Esophagus squamous epithelium (tissue), 5 donors: Measurements from ENCODE around the gene ALOX5. TPM values are rescaled to one million over a fixed set of nuclear protein-coding genes. Genes with fewer than 3 reads are reported as not detected.

ENCODE experiments used
- DNase-seq: peaks from one replicate; lab custom pipeline; 2025; lab: John Stamatoyannopoulos, UW
- H3K27ac ChIP-seq, 4 donors: fragments of 200-600 bp; sonication (generic); one replicate each; pipeline ENCODE4 v1.5.1; 2016 to 2019; ENCODE audit warnings: mild to moderate bottlenecking in 1 of 4
- H3K27me3 ChIP-seq, 4 donors: fragments of 200-600 bp; sonication (generic); 1 replicate in 3 of 4; 2 replicates in 1 of 4; pipeline versions ENCODE4 v1.5.1 to v1.6.0; 2017 to 2021; ENCODE audit warnings: antibody characterized with exemption in 1 of 4
- H3K36me3 ChIP-seq, 3 donors: fragments of 200-600 bp; sonication (generic); one replicate each; pipeline ENCODE4 v1.5.1; 2016 to 2019
- H3K4me1 ChIP-seq, 3 donors: fragments of 200-600 bp; sonication (generic); one replicate each; pipeline ENCODE4 v1.5.1; 2017 to 2019
- H3K4me3 ChIP-seq, 4 donors: fragments of 200-600 bp; sonication (generic); 1 replicate in 3 of 4; 2 replicates in 1 of 4; pipeline ENCODE4 v1.5.1; 2016 to 2019; ENCODE audit warnings: mild to moderate bottlenecking in 2 of 4, moderate library complexity in 1 of 4
- H3K9me3 ChIP-seq, 3 donors: fragments of 200-600 bp; sonication (generic); one replicate each; pipeline ENCODE4 v1.5.1; 2016 to 2019
- CTCF ChIP-seq, 6 experiments: fragments of 450-650 bp in 4 of 6; fragments of 200-600 bp in 2 of 6; sonication (generic) in 2 of 6; IDR thresholded peaks; one replicate each; pipeline ENCODE4 v1.5.1; 2016 to 2019; ENCODE audit warnings: antibody characterized with exemption in 6 of 6, mild to moderate bottlenecking in 4 of 6, moderate library complexity in 4 of 6
- POLR2A ChIP-seq, 4 donors: fragments of 450-650 bp; IDR thresholded peaks; one replicate each; pipeline ENCODE4 v1.6.1; 2017; ENCODE audit warnings: antibody characterized with exemption in 4 of 4, mild to moderate bottlenecking in 4 of 4, moderate library complexity in 3 of 4
- WGBS, 2 donors: methylation state at CpG; one replicate each; pipeline ENCODE4 v1.1.5; 2018; 5-methylcytosine and 5-hydroxymethylcytosine counted together
- intact Hi-C: fragments of 100-400 bp; cut with DNase I; formaldehyde crosslinking; loops from one replicate; pipeline ENCODE4 v1.15.0; 2022
- total RNA-seq, 4 donors: library from RNA; depleted of rRNA; stranded (reverse); fragments of >200 nt; gene quantifications; one replicate each; pipeline ENCODE4 v1.1.0, GENCODE V29; 2016
- donor health status: DM: yes; HTN: yes; CAD: no.

The ALOX5 gene
- total RNA-seq, 4 donors from 2014 or later: 10.6 to 40.4 (median 16.9) TPM

GRCh38 chr10:45427970-45428366 is 54.0 kb downstream of the ALOX5 start:
- Histone ChIP-seq H3K27me3 (peaks cover 0 to 33% (median 0%) of the 10 kb centered on the region in 4 donors), H3K9me3 (no peaks in the 10 kb centered on the region), H3K36me3 (peaks cover 0 to 7% (median 0%) of the 10 kb centered on the region in 3 donors), H3K27ac (no peak overlapping the region), H3K4me3 (no peak overlapping the region), H3K4me1 (peaks cover 0 to 27% (median 7%) of the 10 kb centered on the region in 3 donors)
- 33 to 46% methylated on average over 6 to 10 of the region's 16 CpGs for WGBS, 2 donors
- DNase-seq: no peak
- TF ChIP-seq POLR2A (IDR thresholded peaks at IDR 0.05) (no peak), CTCF (IDR thresholded peaks at IDR 0.05) (no peak)
- intact Hi-C loops: no loop called here

- TF ChIP-seq POLR2A (IDR thresholded peaks at IDR 0.05): no peak
- no peak for TF ChIP-seq CTCF (IDR thresholded peaks at IDR 0.05)
- intact Hi-C loops: no loop called here
- no peak for DNase-seq
- H3K4me1 ChIP-seq: peaks cover 0 to 27% (median 7%) of the 10 kb centered on the region in 3 donors
- peaks cover 0 to 7% (median 0%) of the 10 kb centered on the region in 3 donors for H3K36me3 ChIP-seq
- H3K9me3 ChIP-seq: no peaks in the 10 kb centered on the region
- H3K27me3 ChIP-seq: peaks cover 0 to 33% (median 0%) of the 10 kb centered on the region in 4 donors
- no peak overlapping the region for H3K4me3 ChIP-seq
- H3K27ac ChIP-seq: no peak overlapping the region
- 96% methylated on average over 3 to 4 of the region's 10 CpGs for WGBS, 2 donors
Observed at GRCh38 chr10:45428611-45429510, 54.8 kb downstream of the ALOX5 start.

GRCh38 chr10:45429790-45430189 is 55.8 kb downstream of the ALOX5 start:
- no peak for DNase-seq
- Histone ChIP-seq H3K27me3 (peaks cover 0 to 33% (median 0%) of the 10 kb centered on the region in 4 donors), H3K9me3 (no peaks in the 10 kb centered on the region), H3K27ac (no peak overlapping the region), H3K36me3 (peaks cover 0 to 7% (median 0%) of the 10 kb centered on the region in 3 donors), H3K4me1 (peaks cover 0 to 23% (median 7%) of the 10 kb centered on the region in 3 donors), H3K4me3 (no peak overlapping the region)
- intact Hi-C loops: no loop called here
- 62 to 79% methylated on average over 2 of the region's 2 CpGs for WGBS, 2 donors
- TF ChIP-seq CTCF (IDR thresholded peaks at IDR 0.05) (no peak), POLR2A (IDR thresholded peaks at IDR 0.05) (no peak)

- H3K36me3 ChIP-seq: peaks cover 0 to 7% (median 0%) of the 10 kb centered on the region in 3 donors
- H3K4me1 ChIP-seq: peaks cover 0 to 7% (median 0%) of the 10 kb centered on the region in 3 donors
- H3K9me3 ChIP-seq: no peaks in the 10 kb centered on the region
- TF ChIP-seq POLR2A (IDR thresholded peaks at IDR 0.05): no peak
- TF ChIP-seq CTCF (IDR thresholded peaks at IDR 0.05): no peak
- H3K27ac ChIP-seq: no peak overlapping the region
- H3K4me3 ChIP-seq: no peak overlapping the region
- no peak for DNase-seq
- WGBS, 2 donors: 93 to 100% methylated on average over 2 of the region's 2 CpGs
- H3K27me3 ChIP-seq: peaks cover 0 to 31% (median 0%) of the 10 kb centered on the region in 4 donors
- intact Hi-C loops: no loop called here
Observed at GRCh38 chr10:45432113-45432512, 58.1 kb downstream of the ALOX5 start.
